HT1080 (cell line): Measurements from ENCODE around the gene SLC1A5. TPM values are rescaled to one million over a fixed set of nuclear protein-coding genes. Genes with fewer than 3 reads are reported as not detected.

Experiments used
- DNase-seq: peaks from one replicate; pipeline ENCODE4 v3.0.0-alpha.2; 2015; ENCODE audit warnings: low read depth
- total RNA-seq: library from RNA; depleted of rRNA; stranded (reverse); fragments of >200 nt; shearing (Covaris generic); gene quantifications from 2 replicates; pipeline ENCODE4 v1.2.3, GENCODE V29; 2014

SLC1A5 gene
- total RNA-seq, 1 experiment from 2014 or later = 227 TPM

DNA sequence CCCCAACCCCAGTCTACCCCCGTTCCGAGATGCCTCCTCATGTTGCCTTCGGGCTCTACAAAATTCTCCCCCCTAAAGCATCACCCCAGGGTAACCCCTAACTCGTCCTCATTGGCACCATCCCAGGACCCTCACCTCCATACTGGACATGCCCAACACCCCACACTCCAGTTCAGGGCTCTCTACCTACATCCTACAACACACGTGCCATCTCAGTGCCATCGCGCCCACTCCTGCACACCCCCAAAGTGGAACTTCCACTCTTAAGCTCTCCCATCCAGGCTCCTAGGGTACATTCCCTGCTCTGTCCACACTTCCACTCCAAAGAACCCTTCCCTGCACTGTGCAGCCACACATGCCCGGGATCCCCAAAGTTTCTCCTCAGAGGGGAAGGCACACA lies 43.4 kb downstream of the SLC1A5 start:
- DNase-seq = no peak

DNA sequence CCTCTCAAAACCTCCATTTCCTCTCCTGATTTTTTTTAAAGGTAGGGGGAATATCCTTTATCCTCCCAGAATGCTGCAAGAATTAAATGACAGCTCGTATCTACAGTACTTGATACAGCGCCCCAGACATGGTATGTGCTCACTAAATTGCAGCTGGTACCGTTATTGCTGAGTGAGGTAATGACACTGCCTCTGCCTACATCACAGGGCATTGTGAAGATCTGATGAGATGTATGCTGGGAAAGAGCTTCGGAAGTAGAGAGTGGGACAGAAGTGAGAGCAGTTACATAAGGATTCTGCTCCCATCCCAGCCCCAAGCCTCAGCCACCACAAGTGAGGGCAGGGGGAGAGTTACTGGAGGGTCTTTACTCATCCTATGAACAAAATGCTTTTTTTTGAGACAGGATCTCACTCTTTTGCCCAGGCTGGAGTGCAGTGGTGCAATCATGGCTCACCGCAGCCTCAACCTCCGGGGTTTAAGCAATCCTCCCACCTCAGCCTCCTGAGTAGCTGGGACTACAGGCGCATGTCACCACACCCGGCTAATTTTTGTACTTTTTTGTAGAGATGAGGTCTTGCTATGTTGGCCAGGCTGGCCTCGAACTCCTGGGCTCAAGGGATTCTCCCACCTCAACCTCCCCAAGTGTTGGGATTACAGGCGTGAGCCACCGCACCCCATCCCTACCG lies 44.2 kb downstream of the SLC1A5 start:
- no peak for DNase-seq

DNA sequence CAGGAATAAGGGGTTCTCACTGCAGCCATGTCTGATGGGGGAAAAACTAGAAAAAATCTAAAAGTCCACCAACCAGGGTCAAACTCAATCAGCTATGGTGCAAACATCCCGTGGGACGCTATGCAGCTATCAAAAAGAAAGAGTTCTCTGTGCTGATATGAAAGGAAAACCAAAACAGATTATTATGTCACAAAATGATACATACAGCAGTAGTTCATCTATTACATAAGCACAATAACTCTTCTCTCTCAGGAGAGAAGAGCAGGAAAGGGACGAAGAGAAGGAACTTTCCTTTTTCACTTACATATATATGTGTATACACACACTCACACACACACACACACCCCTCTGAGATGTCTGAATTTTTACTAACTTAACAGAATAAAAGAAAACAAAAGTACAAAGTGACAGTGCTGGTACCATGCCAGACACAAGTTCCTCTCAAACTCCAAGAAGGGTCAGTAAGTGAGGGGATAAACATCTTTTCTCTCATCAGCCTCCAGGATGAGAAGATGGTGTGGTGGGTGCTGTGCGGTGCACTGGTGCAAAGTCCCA lies 45.4 kb downstream of the SLC1A5 start:
- DNase-seq = no peak

DNA sequence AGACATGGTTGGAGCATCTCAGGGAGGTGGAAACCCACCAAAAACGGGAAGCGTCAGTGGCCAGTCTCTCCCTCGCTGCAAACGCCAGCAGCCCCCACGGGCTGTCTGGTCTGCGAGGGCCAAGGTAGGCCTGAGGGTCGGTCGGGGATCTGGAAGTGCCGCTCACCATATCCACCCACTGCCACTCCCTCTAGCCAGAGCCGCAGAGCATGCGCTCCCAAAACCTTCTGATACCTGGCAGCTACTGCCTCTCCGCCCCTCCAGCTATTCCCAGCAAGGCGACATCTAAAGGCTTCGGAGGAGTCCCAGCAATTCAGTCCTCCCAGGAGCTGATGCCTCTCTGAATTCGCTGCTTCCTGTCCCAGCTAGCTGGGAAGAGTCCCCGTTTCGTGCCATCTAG lies 46.9 kb downstream of the SLC1A5 start:
- no peak for DNase-seq

DNA sequence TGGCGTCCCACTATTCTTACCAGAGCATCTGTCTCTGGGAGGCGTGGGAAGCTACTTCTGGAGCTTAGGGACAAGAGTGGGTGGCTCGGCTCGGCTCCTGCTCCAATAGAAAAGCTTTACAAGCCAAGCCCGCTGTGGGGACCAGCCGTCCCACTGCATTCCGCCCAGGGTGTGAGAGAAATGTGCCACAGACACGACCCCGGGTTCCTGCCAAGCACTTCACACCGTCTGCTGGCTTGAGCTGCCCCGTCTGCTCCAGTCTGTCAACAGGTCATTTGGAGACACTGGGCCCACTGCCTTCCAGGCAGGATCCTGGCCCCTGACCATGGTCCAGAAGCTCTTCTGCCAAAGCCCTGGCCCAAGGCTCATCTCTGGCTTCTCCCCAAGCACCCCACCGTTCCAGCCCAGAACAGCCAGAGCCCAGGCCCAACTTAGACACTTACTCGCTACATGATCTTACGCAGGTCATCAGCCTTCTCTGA lies 49.1 kb downstream of the SLC1A5 start:
- no peak for DNase-seq

DNA sequence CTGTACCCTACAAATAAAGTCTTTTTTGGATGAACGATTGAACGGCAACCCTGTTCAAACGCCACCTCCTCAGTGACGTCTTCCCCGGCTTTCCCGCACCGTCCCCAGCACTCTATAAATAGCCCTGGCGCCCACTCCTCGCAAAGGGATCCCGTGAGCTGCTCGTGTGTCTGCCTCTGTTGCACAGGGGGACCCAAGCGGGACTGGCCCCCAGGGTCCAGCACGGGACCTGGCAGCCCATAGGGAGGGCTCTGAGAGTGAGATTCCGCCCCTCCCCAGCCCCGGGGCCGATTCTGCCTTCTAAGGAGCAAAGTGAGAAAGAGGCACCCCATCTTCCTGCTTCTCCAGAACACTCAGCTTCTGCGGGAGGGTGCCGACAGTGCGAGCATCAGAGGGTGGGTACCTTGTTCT lies 50.6 kb downstream of the SLC1A5 start:
- no peak for DNase-seq

DNA sequence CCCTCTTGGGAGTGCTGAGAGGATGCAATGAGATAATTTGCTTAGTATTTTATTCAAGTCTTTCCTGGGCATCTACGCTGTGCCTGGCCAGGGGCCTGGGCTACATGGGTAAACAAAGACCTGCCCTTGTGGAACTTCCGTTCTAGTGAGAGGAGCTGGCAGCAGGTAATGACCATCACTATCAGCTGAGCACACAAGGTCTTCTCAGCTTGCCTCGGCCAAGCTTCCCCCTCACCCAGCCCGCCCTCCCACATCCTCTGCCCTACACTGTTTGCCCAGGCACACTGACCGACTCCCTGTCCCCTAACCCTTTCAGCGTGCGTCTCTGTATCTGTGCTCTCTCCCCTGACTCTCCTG lies 51.1 kb downstream of the SLC1A5 start:
- no peak for DNase-seq

DNA sequence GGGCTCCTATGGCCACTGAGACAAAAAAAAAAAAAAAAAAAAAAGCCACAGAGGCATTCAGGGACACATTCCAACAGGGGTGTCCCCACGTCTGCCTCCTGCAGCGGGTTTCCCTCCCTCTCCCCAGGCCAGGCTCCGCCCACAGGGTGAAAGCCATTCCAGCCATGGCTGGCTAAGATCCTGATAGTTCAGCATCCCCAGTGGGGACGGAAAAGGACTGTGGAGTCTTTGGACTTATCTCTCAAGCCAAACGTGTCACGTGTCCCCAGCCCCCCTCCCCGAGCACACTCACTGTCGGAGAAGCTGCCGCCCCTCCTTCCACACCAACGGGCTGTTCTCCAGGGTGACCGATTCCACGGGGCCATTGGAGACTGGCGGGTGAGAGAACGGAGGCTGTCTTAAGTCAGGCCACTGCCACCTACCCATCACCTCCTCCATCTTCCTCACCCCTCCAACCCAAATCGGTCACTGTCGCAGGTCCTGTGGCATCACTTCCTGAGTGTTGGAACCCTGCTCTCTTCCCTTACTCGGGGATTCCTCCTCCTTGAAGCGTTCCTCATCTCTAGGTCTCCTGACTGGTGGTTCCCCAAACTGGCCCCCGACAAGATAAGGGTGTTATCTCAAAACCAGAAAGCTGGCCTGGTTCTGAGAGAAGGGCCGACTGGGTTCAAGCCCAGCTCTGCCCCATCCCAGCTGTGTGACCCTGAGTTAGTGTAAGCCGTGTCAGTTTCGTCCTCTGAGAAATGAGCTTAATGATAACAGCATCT lies 51.7 kb downstream of the SLC1A5 start:
- no peak for DNase-seq

DNA sequence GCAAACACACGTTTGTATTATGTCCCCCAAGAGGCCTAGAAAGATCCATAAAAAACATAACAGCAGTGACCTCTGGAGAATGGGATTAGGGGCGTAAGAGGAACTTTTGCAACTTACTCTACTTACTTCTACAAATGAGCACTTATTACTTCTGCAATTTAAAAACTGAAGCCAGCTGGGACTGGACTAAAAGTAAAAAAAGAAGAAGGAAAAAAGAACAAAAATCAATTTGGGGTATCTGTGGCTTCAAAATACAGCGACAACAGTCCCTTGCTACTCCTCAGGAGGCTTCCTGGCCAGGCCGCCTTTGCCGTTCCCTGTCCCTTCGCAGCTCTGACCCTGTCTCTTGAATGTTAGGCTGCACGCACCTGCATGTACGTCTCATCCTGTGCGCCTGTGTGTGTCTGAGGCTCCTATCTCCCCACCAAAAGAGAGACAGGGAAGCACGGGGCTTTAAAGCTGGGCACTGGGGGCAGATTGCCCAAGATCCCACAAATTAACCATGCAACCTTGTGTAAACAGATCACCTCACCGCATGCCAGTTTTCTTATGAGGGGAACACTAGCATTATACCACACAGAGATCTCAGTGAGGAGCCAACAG lies 54.6 kb downstream of the SLC1A5 start:
- no peak for DNase-seq

DNA sequence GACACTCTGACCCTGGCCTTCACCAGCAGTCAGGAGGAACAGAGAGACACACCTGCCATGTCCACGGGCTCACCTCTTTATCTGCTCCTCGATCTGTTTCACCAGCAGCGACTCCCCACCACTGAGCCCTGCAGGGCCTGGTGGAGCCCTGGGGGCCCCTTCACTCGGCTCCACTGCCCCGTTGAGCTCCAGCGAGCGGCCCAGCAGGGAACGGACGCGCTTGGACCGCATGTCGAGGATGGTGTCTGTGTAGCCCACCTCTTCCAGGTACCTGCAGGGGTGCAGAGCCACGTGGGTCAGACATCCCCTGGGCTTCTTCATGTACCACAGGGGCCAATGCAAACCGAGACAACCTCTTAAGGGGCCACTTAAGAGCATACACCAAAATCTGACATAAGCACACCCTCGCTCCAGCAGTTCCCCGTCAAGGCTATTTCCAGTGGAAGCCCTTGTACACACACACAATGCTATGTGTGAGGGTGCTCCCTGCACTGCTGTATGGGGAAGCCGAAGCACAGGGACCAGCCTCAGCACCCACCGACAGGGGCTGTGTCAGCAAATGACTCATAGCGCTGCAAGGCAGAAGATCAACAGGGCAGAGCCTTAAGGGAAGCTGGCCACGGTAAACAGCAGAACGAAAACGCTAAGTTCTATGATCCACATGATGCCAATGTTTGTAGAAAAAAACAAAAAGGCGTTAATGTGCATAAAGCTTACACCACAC lies 55.3 kb downstream of the SLC1A5 start:
- no peak for DNase-seq

DNA sequence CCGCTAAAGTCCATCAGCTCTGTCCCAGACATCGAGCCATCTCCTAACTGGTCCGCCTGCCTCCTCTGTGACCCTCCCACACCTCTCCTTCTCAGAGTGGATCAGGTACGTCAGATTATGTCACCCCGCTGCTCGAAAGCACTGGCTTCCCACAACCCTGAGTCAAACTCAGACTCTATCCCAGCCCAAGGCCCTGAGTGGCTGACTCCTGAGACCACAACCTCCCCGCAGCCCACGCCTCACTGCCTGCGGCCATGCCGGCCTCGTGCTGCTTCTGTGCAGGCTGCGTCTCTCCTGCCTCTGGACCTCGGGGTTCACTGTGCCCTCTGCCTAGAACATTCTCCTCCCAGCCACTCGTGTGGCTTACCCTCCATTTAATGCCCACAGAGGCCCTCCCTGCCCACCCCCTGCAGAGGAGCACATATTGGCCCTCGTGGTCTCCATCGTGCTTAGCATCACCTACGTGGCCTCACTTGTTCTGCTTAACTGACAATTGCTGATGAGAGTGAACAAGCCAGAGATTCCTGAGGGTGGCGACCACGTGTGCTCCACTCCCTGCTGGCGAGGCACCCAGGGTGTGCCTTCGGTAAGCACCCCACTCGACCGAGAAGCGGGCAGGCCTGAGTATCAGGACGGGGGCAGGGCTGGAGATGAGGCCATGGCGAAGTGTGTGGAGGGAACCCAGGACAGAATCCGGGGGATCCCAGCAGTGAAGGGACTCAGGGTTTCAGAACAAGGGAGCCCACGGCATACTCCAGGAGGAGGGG lies 56.0 kb downstream of the SLC1A5 start:
- no peak for DNase-seq

DNA sequence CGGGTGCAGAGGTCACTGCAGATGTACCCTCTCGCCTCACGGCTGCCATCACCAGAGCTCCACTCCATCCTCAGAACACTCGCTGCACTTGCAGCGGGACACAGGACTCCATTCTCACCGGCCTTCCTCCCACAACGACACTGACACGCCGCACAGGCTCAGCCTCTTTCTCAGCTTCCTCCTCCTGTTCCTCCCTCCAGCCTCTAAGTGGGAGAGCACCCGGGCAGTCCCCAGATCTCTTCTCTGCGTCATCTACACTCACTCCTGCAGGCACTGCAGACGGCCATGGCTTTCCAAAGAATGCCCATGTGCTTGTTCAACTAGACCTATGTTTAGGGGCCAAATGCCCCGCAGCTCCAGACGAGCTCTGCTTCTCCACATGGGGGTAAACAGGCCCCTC lies 56.8 kb downstream of the SLC1A5 start:
- no peak for DNase-seq

DNA sequence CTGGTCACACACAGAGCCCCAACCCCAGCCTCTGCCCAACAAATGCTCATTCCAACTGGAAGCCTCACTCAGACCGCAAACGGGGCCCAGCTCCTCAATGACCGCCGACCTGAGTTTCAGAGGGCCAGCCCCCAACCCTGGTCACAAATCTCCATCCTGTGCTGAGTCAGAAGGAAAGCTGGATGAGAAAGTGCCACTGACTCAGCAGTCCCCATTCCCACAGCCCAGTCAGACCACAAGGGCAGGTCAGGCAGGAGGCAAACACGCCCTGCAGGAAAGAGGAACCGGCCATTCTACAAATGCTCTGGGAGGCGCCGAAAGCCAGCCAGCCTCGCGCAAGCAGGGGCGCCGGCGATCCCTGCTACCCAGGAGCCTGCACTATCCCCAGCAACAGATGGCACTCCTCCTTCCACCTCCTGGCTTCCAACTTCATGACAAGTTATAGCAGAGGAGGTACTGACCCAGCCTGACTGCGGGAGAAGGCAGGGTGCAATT lies 57.3 kb downstream of the SLC1A5 start:
- peak; percentile 97 for DNase-seq

DNA sequence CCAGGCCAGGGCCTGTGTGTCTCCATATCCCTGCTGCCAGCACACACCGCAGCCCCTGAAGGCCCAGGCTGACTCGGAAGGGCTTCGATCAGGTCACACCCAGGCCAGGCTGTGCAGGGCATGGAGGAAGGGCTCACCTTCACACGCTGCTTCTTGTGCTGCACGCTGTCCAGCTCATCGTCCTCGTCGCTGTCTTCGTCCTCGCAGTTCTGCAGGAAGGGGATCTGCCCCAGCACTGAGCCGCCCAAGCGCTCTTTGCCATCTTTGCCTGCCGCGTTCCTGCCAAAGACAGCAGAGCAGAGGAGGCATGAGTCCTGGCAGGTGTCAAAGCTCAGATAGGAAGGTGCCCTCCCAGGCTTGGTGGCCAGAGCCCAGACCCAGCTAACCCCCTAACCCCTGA lies 57.8 kb downstream of the SLC1A5 start:
- no peak for DNase-seq

DNA sequence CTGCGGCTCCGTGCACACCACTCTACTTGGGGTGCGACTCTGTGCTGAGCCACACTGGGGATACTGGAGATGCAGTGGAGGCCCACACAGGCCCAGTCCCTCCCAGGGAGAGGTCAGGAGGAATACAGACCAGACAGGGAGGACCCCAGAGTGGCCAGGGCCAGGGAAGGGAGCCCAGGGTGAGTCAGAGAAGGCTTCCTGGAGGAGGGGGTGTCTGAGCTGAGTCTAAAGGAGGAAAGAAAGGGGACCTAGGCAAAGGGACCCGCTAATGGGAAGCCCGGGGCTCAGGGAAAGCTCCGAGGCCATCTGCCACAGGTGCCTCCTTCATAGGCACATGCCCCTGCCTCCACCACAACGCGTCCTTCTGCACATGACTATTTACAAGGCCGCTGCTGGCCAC lies 58.2 kb downstream of the SLC1A5 start:
- DNase-seq = no peak

DNA sequence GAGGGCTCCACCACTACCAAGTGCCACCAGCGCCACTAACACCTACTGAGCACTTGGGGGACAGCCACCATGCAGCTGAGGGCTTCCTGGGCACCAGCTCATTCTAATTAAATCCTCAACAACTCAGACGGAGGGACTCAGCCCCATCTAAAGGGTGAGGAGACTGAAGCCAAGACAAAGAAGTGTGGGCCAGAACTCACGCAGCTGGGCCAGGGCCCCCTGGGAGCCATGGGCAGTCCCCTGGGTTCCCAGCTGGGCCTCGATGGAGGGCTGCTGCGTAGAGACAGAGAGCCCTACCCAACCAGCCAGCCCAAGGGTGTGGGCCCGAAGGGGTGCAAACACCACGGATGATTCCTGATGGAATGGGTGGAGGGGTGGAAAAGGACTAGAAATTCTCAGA lies 58.7 kb downstream of the SLC1A5 start:
- no peak for DNase-seq

DNA sequence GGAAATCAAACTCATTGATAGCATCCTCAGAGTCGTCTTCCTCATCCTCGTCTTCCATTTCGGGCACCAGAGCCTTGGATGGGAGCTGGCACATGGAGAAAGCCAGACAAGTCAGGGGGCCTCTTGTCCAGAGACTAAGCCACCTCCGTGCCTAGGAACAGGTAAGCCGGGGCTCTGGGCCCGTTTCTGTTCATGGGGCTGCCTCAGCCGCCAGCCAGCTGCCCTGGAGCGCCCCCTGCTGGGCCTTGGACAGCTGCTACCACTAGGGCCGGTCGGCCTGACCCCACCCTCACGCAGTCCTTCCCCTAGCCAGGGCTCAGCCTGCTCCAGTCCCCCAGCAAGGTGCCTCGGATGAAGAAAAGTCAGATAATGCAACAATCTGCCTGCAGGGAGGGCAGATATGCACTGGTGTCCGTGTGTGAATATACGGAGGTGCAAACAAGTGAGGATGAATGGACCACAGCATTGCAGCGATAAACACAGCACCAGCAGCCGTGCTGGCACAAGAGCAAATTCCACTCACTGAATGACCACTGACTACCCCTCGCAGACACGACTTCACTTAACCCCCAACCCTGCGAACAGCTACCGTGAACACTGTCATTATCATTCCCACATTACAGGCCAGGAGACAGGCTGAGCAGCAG lies 59.6 kb downstream of the SLC1A5 start:
- DNase-seq = peak; percentile 57

DNA sequence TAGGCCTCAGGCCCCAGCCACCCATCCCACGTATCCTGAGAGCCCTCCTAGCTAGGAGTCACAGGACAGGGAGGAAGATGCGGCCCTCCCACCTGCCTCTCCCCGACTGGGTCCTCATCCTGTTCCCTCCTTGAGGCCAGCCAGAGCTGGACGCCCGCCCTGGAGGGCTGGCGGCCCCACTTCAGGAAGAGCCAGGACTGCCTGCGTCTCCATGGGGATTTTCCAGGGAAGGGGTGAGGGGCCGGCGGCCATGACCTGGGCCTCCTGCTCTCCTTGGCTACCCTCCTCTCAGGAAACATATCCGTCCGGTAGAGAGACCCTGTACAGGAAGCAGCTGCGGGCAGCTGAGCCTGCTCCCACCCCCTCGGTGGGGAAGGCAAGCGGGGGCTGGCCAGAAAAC lies 60.2 kb downstream of the SLC1A5 start:
- no peak for DNase-seq

DNA sequence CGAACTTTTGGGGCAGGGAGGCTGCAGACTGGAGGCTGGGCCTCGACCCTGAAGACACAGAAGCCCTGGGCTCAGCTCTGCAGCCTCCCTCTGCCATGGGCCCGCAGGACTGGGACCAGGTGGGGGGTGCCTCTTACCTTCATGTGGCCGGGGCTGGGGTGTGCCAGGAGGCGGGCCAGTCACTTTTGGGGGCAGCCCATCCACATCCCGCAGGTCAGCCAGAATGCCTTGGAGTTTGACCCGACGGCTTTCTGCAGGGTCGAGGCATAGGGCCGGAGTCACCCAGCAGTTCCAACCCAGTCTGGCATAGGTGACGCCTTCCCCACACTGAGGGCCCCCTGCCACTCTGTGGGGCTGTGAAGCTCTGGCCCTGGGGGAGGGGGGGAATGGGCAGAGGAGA lies 60.6 kb downstream of the SLC1A5 start:
- no peak for DNase-seq

DNA sequence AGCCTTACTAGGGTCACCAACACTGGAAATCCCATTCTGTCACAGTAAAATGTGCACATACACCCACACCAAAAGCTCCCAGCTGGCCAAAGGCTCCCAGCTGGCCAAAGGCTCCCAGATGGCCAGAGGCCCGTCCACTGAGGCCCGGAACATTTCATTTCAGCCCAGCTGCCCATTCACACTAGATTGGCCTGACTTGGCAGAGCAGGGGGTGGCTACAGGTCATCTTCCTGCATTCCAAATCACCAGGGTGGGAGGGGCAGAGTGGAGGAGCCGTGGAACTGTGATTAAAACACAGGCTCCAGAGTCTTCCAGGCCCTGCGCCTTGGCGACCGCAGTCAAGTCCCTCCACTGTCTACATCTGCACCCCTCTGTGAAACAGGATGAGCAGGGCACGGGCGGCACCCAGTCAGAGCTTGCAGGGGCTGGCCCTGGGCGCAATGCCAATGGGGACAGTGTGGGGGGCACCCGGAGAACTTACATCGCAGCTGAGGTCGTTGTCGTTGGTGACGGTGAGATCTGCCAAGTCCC lies 61.4 kb downstream of the SLC1A5 start:
- no peak for DNase-seq
